Breast epithelium (tissue), 4 donors: ENCODE results near the gene TMEM243. TPM values are rescaled to one million over a fixed set of nuclear protein-coding genes. Genes with fewer than 3 reads are reported as not detected.

ENCODE experiments used
- DNase-seq, 2 donors: peaks; one replicate each; pipeline ENCODE4 v3.0.0-alpha.2; 2019; ENCODE audit warnings: low spot score in 2 of 2
- H3K27ac ChIP-seq, 2 donors: fragments of 200-600 bp; sonication (generic) in 1 of 2; one replicate each; pipeline ENCODE4 v1.5.1; 2016 to 2019; ENCODE audit warnings: mild to moderate bottlenecking in 1 of 2
- H3K27me3 ChIP-seq, 2 donors: fragments of 200-600 bp; sonication (generic) in 1 of 2; one replicate each; pipeline versions ENCODE4 v1.5.1 to v1.6.0; 2017 to 2019; ENCODE audit warnings: control low read depth in 1 of 2, mild to moderate bottlenecking in 1 of 2
- H3K36me3 ChIP-seq: fragments of 200-600 bp; one replicate; pipeline ENCODE4 v1.5.1; 2019
- H3K4me1 ChIP-seq, 2 donors: fragments of 200-600 bp; sonication (generic); one replicate each; pipeline ENCODE4 v1.5.1; 2016 to 2019; ENCODE audit warnings: control low read depth in 1 of 2
- H3K4me3 ChIP-seq, 3 donors: fragments of 200-600 bp; sonication (generic); 1 replicate in 2 of 3; 2 replicates in 1 of 3; pipeline ENCODE4 v1.5.1; 2016 to 2019; ENCODE audit warnings: mild to moderate bottlenecking in 3 of 3, moderate library complexity in 2 of 3
- H3K9me3 ChIP-seq, 2 donors: fragments of 200-600 bp; sonication (generic) in 1 of 2; one replicate each; pipeline ENCODE4 v1.5.1; 2016 to 2019; ENCODE audit warnings: control low read depth in 1 of 2
- CTCF ChIP-seq, 3 donors: fragments of 450-650 bp; IDR thresholded peaks; one replicate each; pipeline ENCODE4 v1.5.1; 2016 to 2017; ENCODE audit warnings: antibody characterized with exemption in 3 of 3, mild to moderate bottlenecking in 3 of 3, moderate library complexity in 3 of 3
- POLR2A ChIP-seq: fragments of 450-650 bp; IDR thresholded peaks from one replicate; pipeline ENCODE4 v1.6.1; 2016; ENCODE audit warnings: antibody characterized with exemption, mild to moderate bottlenecking, moderate library complexity
- POLR2AphosphoS5 ChIP-seq, 3 donors: sonication (generic); formaldehyde crosslinking; IDR thresholded peaks; one replicate each; pipeline ENCODE4 v1.6.1; 2017; ENCODE audit warnings: antibody characterized with exemption in 3 of 3
- intact Hi-C: fragments of 100-400 bp; cut with DNase I; formaldehyde crosslinking; loops from one replicate; pipeline ENCODE4 v1.15.1; 2023; ENCODE audit warnings: low total_unique reads
- total RNA-seq, 3 donors: library from RNA; depleted of rRNA; stranded (reverse); fragments of >200 nt; gene quantifications; one replicate each; pipeline ENCODE4 v1.1.0, GENCODE V29; 2016

The TMEM243 gene
- total RNA-seq, 3 donors from 2014 or later = 46.9 to 58.7 (median 50.8) TPM

- Histone ChIP-seq H3K36me3 (no peaks in the 10 kb centered on the region), H3K4me3 (no peak overlapping the region), H3K9me3 (no peaks in the 10 kb centered on the region), H3K4me1 (no peaks in the 10 kb centered on the region), H3K27me3 (no peaks in the 10 kb centered on the region), H3K27ac (no peak overlapping the region)
- DNase-seq = no peak
- intact Hi-C loops = no loop called here
- TF ChIP-seq CTCF (IDR thresholded peaks at IDR 0.05) (no peak), POLR2AphosphoS5 (IDR thresholded peaks at IDR 0.05) (no peak), POLR2A (no peak)
These were observed 41.2 kb downstream of the TMEM243 start for GRCh38 chr7:87178320-87178719.

- Histone ChIP-seq H3K4me3 (no peak overlapping the region), H3K4me1 (no peaks in the 10 kb centered on the region), H3K36me3 (peaks cover 8% of the 10 kb centered on the region), H3K9me3 (no peaks in the 10 kb centered on the region), H3K27me3 (no peaks in the 10 kb centered on the region), H3K27ac (no peak overlapping the region)
- intact Hi-C loops = no loop called here
- DNase-seq = no peak
- TF ChIP-seq POLR2A (no peak), POLR2AphosphoS5 (IDR thresholded peaks at IDR 0.05) (no peak)
These were observed 46.1 kb downstream of the TMEM243 start for GRCh38 chr7:87173471-87173870.

GRCh38 chr7:87171282-87171934, 48.1 kb downstream of the TMEM243 start:
- H3K4me1 ChIP-seq = no peaks in the 10 kb centered on the region
- no peak overlapping the region for H3K4me3 ChIP-seq
- peaks cover 12% of the 10 kb centered on the region for H3K36me3 ChIP-seq
- intact Hi-C loops = no loop called here
- H3K27me3 ChIP-seq = no peaks in the 10 kb centered on the region
- no peak overlapping the region for H3K27ac ChIP-seq
- H3K9me3 ChIP-seq = no peaks in the 10 kb centered on the region
- DNase-seq = no peak
- TF ChIP-seq POLR2AphosphoS5 (IDR thresholded peaks at IDR 0.05) (no peak), POLR2A (no peak), CTCF (IDR thresholded peaks at IDR 0.05) (no peak)

GRCh38 chr7:87170828-87171227, 48.7 kb downstream of the TMEM243 start:
- peaks cover 12% of the 10 kb centered on the region for H3K36me3 ChIP-seq
- no peaks in the 10 kb centered on the region for H3K9me3 ChIP-seq
- intact Hi-C loops = no loop called here
- H3K27ac ChIP-seq = no peak overlapping the region
- H3K4me1 ChIP-seq = no peaks in the 10 kb centered on the region
- H3K27me3 ChIP-seq = no peaks in the 10 kb centered on the region
- H3K4me3 ChIP-seq = no peak overlapping the region
- DNase-seq = no peak
- no peak for TF ChIP-seq POLR2A
- TF ChIP-seq CTCF (IDR thresholded peaks at IDR 0.05) = no peak
- TF ChIP-seq POLR2AphosphoS5 (IDR thresholded peaks at IDR 0.05) = no peak

GRCh38 chr7:87164433-87164832, 55.1 kb downstream of the TMEM243 start:
- H3K4me3 ChIP-seq = no peak overlapping the region
- DNase-seq = no peak
- TF ChIP-seq POLR2A (no peak), POLR2AphosphoS5 (IDR thresholded peaks at IDR 0.05) (no peak), CTCF (IDR thresholded peaks at IDR 0.05) (no peak)
- intact Hi-C loops = no loop called here
- peaks cover 4% of the 10 kb centered on the region for H3K36me3 ChIP-seq
- no peaks in the 10 kb centered on the region for H3K4me1 ChIP-seq
- no peaks in the 10 kb centered on the region for H3K9me3 ChIP-seq
- no peaks in the 10 kb centered on the region for H3K27me3 ChIP-seq
- H3K27ac ChIP-seq = no peak overlapping the region

GRCh38 chr7:87159538-87159937, 60.0 kb downstream of the TMEM243 start:
- TF ChIP-seq POLR2AphosphoS5 (IDR thresholded peaks at IDR 0.05) (no peak), CTCF (IDR thresholded peaks at IDR 0.05) (no peak), POLR2A (no peak)
- H3K27ac ChIP-seq = no peak overlapping the region
- DNase-seq = no peak
- H3K36me3 ChIP-seq = no peaks in the 10 kb centered on the region
- peaks cover 0 to 14% of the 10 kb centered on the region in 2 donors for H3K4me1 ChIP-seq
- no peaks in the 10 kb centered on the region for H3K9me3 ChIP-seq
- H3K27me3 ChIP-seq = no peaks in the 10 kb centered on the region
- H3K4me3 ChIP-seq = no peak overlapping the region
- intact Hi-C loops = no loop called here
